ES-I3 (cell line): ENCODE measurements around the gene PNCK.
"Not testable (repeated sequence)": the region's sequence is repeated elsewhere in the genome, so short reads cannot be mapped to it uniquely, and the experiment has no call there.

Experiments used
- H3K36me3 ChIP-seq: 2 replicates; pipeline ENCODE4 v1.6.1; 2013; ENCODE audit warnings: mild to moderate bottlenecking, low read length, control low read depth, moderate library complexity; ENCODE audit not compliant: insufficient read depth
- H3K4me1 ChIP-seq: 2 replicates; pipeline ENCODE4 v1.6.1; 2013; ENCODE audit warnings: mild to moderate bottlenecking, control low read depth, low read length; ENCODE audit not compliant: insufficient read depth
- H3K9ac ChIP-seq: 2 replicates; pipeline ENCODE4 v1.6.1; 2013; ENCODE audit warnings: low read depth, mild to moderate bottlenecking, low read length, moderate library complexity
- H3K9me3 ChIP-seq: 2 replicates; pipeline ENCODE4 v1.6.1; 2013; ENCODE audit warnings: mild to moderate bottlenecking, low read length, moderate library complexity; ENCODE audit not compliant: control insufficient read depth, insufficient read depth

The PNCK gene

DNA sequence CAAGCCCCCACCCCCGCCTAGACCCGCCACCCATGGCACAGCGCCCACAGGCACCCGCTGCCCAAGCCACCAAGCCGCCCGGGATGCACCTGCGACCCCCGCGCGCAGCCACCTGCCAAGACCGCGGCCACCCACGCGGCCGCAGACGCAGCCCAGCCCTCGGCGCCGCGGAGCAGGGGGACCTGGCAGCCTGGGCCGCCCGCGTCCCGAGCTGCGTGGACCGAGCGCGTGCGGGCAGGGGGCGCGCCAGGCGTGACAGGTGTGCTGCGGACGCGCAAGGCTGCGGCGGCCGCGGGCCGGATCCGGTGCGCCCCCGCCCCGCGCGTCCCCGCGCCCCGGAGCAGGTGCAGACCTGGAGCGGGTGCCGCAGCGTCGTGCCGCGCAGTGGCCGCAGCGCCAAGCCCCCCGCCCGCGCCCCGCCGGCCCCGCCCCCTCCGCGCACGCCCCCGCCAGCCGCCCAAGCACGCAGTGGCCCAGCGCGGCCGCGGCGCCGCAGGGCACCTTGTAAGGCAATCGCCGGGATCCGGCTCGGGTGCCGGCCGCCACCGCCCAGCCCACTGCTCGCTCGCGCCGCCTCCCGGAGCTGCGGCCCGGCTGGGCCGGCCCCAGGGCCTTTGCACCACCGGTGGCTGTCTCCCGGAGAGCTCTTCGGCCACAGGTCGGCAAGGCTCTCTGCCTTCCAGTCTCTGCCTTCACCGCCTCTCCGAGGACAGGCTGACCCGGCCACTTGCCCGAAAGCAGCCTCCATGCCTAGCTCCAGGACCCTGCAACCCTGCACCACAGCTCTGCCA, at the start of gene PNCK:
TSS of gene PNCK (minus strand) at position 386 of the 791 bp plus-strand sequence. CDS start 737 bp downstream, outside the sequence.
- H3K36me3 ChIP-seq, result no peaks in the 10 kb centered on the region
- H3K9me3 ChIP-seq, result no peaks in the 10 kb centered on the region
- no peaks in the 10 kb centered on the region; the same call in 1 of the 2 replicates for H3K4me1 ChIP-seq
- H3K9ac ChIP-seq, result peak within 1 kb of the TSS; percentile 11; the same call in 1 of the 2 replicates

DNA sequence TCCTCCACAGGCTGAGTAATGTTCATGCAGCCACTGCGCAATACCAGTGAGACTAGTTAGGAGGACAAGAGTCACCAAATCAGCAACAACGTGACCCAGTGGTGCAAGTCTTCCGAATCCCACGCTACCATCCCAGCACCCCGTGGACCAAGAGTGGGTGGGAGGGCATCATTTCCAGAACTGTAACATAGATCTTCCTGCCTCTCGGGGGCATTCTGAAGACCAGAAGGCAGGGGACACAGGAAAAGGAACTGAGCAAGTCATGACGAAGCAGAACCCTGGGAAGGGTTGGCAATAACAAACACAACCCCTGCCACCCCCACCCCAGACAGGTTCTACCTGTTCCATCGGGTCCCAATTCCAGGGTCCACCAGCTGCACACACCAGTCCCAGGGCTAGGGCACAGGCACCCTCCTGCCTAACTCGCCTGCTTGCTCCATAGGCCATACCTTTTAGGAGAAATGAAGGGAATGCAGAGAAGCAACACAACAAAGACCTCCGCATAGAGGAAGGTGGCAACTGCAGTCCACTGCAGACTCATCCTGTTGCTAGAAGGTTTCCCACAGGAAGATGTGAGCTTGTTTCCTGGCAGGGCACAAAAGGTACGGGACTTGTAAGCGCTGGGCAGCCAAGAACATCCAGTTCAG, 49.2 kb upstream of the PNCK start:
- peaks cover 22% of the 10 kb centered on the region for H3K36me3 ChIP-seq
- peak overlapping the region; percentile 76 for H3K9ac ChIP-seq
- no peaks in the 10 kb centered on the region for H3K9me3 ChIP-seq
- peaks cover 19% of the 10 kb centered on the region; the same call in 1 of the 2 replicates for H3K4me1 ChIP-seq

- no peaks in the 10 kb centered on the region for H3K9me3 ChIP-seq
- peaks cover 28% of the 10 kb centered on the region for H3K36me3 ChIP-seq
Measured at GRCh38 chrX:153719701-153720100, 46.1 kb upstream of the PNCK start.

DNA sequence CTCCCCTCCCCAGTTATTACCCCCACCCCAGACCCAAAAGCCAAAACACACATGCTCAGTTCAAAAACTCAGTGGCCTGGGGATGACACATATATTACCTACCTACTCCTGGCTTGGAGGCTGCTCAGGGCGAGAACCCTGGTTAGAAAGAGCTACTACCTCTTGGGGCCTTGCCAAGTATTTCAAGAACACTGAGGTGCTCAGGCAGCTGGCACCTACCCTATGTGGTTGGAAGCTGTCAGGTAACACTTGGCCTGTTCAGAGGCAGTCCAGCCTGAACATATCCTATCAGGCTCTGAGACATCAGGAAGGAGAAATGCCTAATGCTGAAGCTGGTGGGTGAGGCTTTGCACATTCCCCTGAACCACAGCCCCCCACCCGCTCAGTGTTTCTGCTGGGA, 45.6 kb upstream of the PNCK start:
- Histone ChIP-seq H3K4me1 (no peaks in the 10 kb centered on the region), H3K36me3 (peaks cover 28% of the 10 kb centered on the region), H3K9ac (no peak overlapping the region), H3K9me3 (no peaks in the 10 kb centered on the region)

More at GRCh38 chrX:153719701-153720100, 46.1 kb upstream of the PNCK start:
- no peak overlapping the region for H3K9ac ChIP-seq
- H3K4me1 ChIP-seq, result no peaks in the 10 kb centered on the region

DNA sequence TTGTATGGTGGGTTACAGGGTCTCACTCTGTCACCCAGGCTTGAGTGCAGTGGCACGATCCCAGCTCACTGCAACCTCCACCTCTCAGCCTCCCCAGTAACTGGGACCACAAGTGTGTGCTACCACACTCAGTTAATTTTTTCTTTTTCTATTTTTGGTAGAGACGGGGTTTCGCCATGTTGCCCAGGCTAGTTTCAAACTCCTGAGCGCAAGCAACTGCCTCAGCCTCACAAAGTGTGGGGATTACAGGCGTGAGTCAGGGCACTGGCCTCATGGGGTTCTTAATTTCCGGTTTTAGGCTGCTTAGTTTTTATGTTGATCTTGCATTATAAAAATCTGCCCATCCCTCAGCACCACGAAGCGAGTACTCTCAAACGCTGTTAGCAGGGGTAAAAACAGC, 43.8 kb upstream of the PNCK start:
- Histone ChIP-seq H3K9ac (no peak overlapping the region), H3K9me3 (no peaks in the 10 kb centered on the region), H3K4me1 (no peaks in the 10 kb centered on the region), H3K36me3 (peaks cover 28% of the 10 kb centered on the region)

DNA sequence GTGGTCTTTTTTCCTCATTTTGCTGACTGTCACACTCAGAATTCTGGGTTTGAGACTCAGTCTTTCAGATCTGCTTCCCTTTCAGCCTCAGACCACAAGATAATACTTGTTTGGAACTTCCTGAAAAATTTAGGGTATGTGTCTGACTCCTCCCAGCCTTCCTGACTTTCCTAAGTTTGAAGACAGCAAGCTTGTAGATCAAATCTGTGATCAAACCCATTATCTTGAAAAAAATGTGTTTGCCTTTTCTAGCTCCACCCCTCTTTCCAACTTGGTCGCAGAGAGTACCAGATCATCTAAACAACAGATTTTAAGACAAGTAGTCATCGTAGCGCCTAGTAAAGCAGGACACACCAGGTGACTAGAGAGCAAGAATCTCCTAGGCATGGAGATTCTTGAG, 40.6 kb upstream of the PNCK start:
- Histone ChIP-seq H3K9me3 (no peaks in the 10 kb centered on the region), H3K4me1 (no peaks in the 10 kb centered on the region), H3K9ac (no peak overlapping the region), H3K36me3 (peaks cover 8% of the 10 kb centered on the region)

DNA sequence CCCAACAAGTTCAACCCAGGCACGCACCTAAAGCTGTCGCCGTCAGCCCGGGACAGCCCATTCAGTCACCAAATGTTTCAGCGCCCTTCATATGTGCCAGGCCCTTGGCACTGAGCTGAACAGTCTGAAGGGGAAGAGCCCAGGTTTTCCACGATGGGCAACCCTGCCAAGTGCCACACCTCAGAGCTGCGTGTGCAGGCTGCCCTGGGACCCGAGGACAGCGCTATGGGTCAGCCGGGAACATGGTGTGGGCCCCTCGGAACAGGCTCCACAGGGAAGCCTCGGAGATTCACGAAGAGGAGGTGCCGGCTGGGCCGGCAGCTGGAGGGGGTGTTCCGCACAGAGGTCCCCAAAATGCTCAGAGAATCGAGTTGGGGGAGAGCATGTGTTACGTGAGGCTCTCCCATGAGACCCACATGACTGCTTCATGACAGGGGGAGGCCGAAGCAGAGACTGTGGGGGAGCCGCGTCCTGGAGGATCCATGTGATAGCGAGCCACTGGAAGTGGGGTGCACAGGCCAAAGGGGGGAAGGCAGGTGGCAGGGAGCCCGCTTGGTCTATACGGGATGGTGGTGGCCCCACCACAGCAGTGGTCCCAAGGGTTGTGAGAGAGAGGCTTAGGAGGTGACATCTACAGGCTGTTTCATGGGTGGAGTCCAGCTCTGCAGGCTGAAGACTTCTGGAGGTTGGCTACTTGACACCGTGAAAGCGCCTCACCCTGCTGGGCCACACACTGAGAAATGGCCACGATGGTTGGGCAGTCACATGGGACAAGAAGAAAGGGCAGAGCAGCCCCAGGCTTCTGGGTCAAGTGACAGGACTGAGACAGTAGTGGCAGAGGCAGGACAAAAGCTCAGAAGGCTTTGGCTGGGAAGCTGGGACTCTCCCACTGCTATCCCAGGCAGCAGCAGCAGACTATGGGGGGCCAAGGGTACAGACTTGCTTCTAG, 36.4 kb upstream of the PNCK start:
- Histone ChIP-seq H3K9ac (no peak overlapping the region), H3K9me3 (no peaks in the 10 kb centered on the region), H3K36me3 (no peaks in the 10 kb centered on the region; the same call in none of the 2 replicates)

DNA sequence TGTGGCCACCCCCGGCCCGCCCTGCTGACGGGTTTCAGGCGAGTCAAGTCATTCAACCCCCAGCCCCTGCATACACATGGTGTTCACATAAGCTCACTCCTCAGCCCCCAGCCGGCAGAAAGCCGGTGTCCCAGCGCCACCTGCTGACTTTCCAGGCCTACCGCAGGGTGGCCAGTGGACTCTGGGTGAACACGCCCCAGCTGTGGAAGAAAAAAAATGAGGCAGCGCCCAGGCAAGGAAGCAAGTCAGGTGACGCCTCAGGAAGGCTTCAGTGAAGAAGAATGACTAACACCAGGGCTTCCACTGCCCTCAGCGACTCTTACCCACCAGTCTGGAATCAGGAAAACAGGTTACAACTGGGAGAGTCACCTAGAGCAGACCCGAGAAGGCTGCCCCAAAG, 34.8 kb upstream of the PNCK start:
- Histone ChIP-seq H3K9me3 (no peaks in the 10 kb centered on the region), H3K4me1 (peaks cover 9% of the 10 kb centered on the region; the same call in 1 of the 2 replicates), H3K36me3 (peaks cover 3% of the 10 kb centered on the region), H3K9ac (no peak overlapping the region)

More for the DNA sequence above, 36.4 kb upstream of the PNCK start:
- H3K4me1 ChIP-seq, result peaks cover 9% of the 10 kb centered on the region; the same call in 1 of the 2 replicates

DNA sequence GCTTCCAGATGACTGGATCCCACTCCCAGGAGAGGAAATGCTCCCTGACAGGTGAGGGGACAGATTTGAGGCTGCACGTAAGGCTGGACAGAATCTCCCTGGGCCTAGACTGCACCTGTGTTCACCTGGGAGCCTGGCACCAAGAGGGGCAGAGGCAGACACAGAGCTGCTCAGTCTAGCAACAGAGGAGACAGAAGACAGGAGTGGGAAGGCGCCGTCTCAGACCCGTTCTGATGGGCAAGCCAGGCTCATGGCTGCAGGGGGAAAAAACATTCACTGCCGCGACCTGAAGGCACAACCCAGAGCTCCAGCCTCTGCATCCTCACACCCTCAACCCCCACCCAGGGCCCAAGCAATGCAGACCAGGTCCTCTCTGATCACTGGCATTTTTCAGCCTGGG, 33.8 kb upstream of the PNCK start:
- Histone ChIP-seq H3K36me3 (peaks cover 3% of the 10 kb centered on the region; the same call in 1 of the 2 replicates), H3K4me1 (peaks cover 9% of the 10 kb centered on the region; the same call in 1 of the 2 replicates), H3K9ac (no peak overlapping the region), H3K9me3 (no peaks in the 10 kb centered on the region)

- Histone ChIP-seq H3K4me1 (peaks cover 9% of the 10 kb centered on the region; the same call in 1 of the 2 replicates), H3K9me3 (no peaks in the 10 kb centered on the region), H3K36me3 (peaks cover 3% of the 10 kb centered on the region; the same call in 1 of the 2 replicates), H3K9ac (no peak overlapping the region)
Measured at GRCh38 chrX:153706799-153707198, 33.2 kb upstream of the PNCK start.

- not testable (repeated sequence) for H3K9me3 ChIP-seq, H3K36me3 ChIP-seq, H3K4me1 ChIP-seq, H3K9ac ChIP-seq
Measured at GRCh38 chrX:153705403-153706060, 31.9 kb upstream of the PNCK start.

DNA sequence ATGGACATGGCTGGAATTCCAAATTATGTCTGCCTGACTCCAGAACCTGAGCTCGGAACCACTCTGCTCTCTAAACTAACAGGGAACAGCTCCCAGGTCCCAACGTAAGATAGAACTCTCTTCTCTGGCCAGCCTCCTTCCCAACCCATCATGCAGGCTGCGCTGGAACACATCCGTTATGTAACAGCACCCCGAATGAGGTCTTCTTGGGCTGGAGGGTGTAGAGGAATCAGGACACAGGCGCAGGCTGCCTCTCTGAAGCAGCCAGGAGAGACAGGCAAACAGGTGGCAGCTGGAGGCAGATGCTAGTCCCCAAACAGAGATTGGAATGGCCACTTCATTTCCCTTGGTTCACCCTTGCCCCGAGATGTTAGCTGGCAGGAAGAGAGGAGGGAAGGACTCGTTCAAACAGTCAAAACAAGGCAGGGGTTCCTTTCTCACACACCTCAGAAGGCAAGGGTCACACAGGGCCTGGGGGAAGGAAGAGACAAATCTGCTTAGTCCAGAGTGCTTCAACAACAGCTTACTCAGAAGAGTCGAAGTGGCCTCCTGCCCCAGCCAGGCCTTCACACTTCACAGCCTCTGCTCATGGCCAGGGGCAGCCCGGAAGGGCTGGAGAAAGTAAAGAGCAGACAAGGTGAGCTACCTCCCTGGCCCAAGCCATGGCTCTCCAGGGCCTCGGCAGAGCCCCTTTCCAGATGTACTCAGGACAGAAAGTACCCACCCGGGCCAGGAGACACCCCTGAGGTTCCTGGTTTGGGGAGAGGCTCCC, 31.2 kb upstream of the PNCK start:
- H3K9me3 ChIP-seq, H3K9ac ChIP-seq, H3K4me1 ChIP-seq, H3K36me3 ChIP-seq: not testable (repeated sequence)

- H3K9me3 ChIP-seq, result no peaks in the 10 kb centered on the region
- H3K36me3 ChIP-seq, result peaks cover 3% of the 10 kb centered on the region; the same call in 1 of the 2 replicates
- H3K4me1 ChIP-seq, result peaks cover 9% of the 10 kb centered on the region; the same call in 1 of the 2 replicates
- H3K9ac ChIP-seq, result no peak overlapping the region
Measured at GRCh38 chrX:153704021-153704526, 30.5 kb upstream of the PNCK start.
